HepG2 (cell line): ENCODE data around the gene C11orf54. TPM values are rescaled to one million over a fixed set of nuclear protein-coding genes. Genes with fewer than 3 reads are reported as not detected.
"Not testable (repeated sequence)": the region's sequence is repeated elsewhere in the genome, so short reads cannot be mapped to it uniquely, and the experiment has no call there.

Source experiments
- ATAC-seq: fragments of 200-7000 bp; cut with Tn5 transposase; 3 replicates; pipeline ENCODE4 v1.9.1; 2020; ENCODE audit warnings: mild to moderate bottlenecking, moderate library complexity
- BruUV-seq: library from RNA; stranded (reverse); fragments of 400-500 nt; replicated peaks from 2 replicates; lab custom pipeline; 2021; lab: Mats Ljungman, UMichigan
- CTCF ChIA-PET: fragments of 300-600 bp; formaldehyde crosslinking; extraction: SDS; loops from one replicate; lab custom pipeline; 2021; ENCODE audit warnings: low total read pairs, inconsistent platforms, low intra/inter-chr PET ratio; lab: Yijun Ruan, JAX
- POLR2A ChIA-PET: fragments of 350-600 bp; sonication (Branson Sonifier 250); formaldehyde crosslinking; loops from one replicate; lab custom pipeline; 2020; ENCODE audit warnings: antibody characterized with exemption, inconsistent platforms; lab: Yijun Ruan, JAX
- DNase-seq: peaks from one replicate; pipeline ENCODE4 v3.0.0-alpha.2; 2015; ENCODE audit warnings: low spot score
- FAIRE-seq: peaks from 3 replicates; lab custom pipeline; 2011; peaks lifted over from hg19 to GRCh38; lab: Jason Lieb, UNC
- H2AFZ ChIP-seq: one replicate; pipeline ENCODE4 v1.6.1; 2011; ENCODE audit warnings: low read length, inconsistent platforms
- H3K27ac ChIP-seq: fragments of 300-600 bp; 3 replicates; pipeline ENCODE4 v1.8.0; 2011; ENCODE audit warnings: mixed run types, mild to moderate bottlenecking, mixed read lengths, low read length, inconsistent platforms; ENCODE audit not compliant: insufficient read depth; ENCODE audit errors: extremely low read length
- H3K27me3 ChIP-seq, 2 experiments: fragments of 200-600 bp in 1 of 2; 2 replicates in 1 of 2; 3 replicates in 1 of 2; pipeline versions ENCODE4 v1.6.0 to v1.8.0; 2011; ENCODE audit warnings: low read length in 2 of 2, mild to moderate bottlenecking in 2 of 2, moderate library complexity in 2 of 2, inconsistent platforms in 1 of 2; ENCODE audit not compliant: insufficient read depth in 2 of 2, control insufficient read depth in 1 of 2
- H3K36me3 ChIP-seq, 2 experiments: fragments of 200-600 bp in 1 of 2; replicated peaks in 1 of 2; 2 replicates in 1 of 2; 3 replicates in 1 of 2; pipeline versions ENCODE4 v1.5.1 to v1.8.0; 2011; ENCODE audit warnings: low read length in 2 of 2, inconsistent platforms in 1 of 2; ENCODE audit not compliant: insufficient read depth in 2 of 2, control insufficient read depth in 1 of 2
- H3K4me1 ChIP-seq: 2 replicates; pipeline ENCODE4 v1.5.1; 2012; ENCODE audit warnings: low read length, inconsistent platforms; ENCODE audit not compliant: insufficient read depth
- H3K4me2 ChIP-seq: 2 replicates; pipeline ENCODE4 v1.6.0; 2011; ENCODE audit warnings: low read depth, low read length, inconsistent platforms
- H3K4me3 ChIP-seq, 3 experiments: fragments of 200-600 bp in 1 of 3; sonication (generic), shearing (Covaris generic) in 1 of 3; replicated peaks in 1 of 3; 2 replicates each; pipeline ENCODE4 v1.5.1; 2011 to 2016; ENCODE audit warnings: low read length in 3 of 3, inconsistent platforms in 2 of 3, low read depth in 2 of 3, mild to moderate bottlenecking in 2 of 3, control low read depth in 1 of 3, mixed read lengths in 1 of 3; ENCODE audit not compliant: insufficient read depth in 1 of 3
- H3K79me2 ChIP-seq: one replicate; pipeline ENCODE4 v1.6.1; 2011; ENCODE audit warnings: low read length, inconsistent platforms; ENCODE audit not compliant: insufficient read depth
- H3K9ac ChIP-seq: 2 replicates; pipeline ENCODE4 v1.6.0; 2011; ENCODE audit warnings: mild to moderate bottlenecking, low read depth, low read length, inconsistent platforms; ENCODE audit not compliant: insufficient read depth
- H3K9me3 ChIP-seq: 2 replicates; pipeline ENCODE4 v1.5.1; 2012; ENCODE audit warnings: mild to moderate bottlenecking, low read length
- H4K20me1 ChIP-seq: 2 replicates; pipeline ENCODE4 v1.6.0; 2011; ENCODE audit warnings: inconsistent platforms, mild to moderate bottlenecking, low read length, moderate library complexity; ENCODE audit not compliant: insufficient read depth
- ETV5 ChIP-seq: IDR thresholded peaks from 2 replicates; pipeline ENCODE4 v1.6.1; 2018; ENCODE audit warnings: missing biosample characterization, missing genetic modification reagents, inconsistent platforms, borderline replicate concordance
- FOXA1 ChIP-seq, 2 experiments: fragments of 450-650 bp in 1 of 2; sonication (generic) in 1 of 2; formaldehyde crosslinking in 1 of 2; IDR thresholded peaks; 2 replicates each; pipeline versions ENCODE4 v1.4.0 to v1.6.1; 2016 to 2020; ENCODE audit warnings: missing genetic modification reagents in 1 of 2
- HNF1A ChIP-seq, 2 experiments: sonication (generic) in 1 of 2; formaldehyde crosslinking in 1 of 2; IDR thresholded peaks; 2 replicates each; pipeline versions ENCODE4 v1.4.0 to v1.6.1; 2016 to 2020; ENCODE audit warnings: borderline replicate concordance in 1 of 2, low read depth in 1 of 2, mild to moderate bottlenecking in 1 of 2, missing genetic modification reagents in 1 of 2
- NR2F2 ChIP-seq: IDR thresholded peaks from 2 replicates; pipeline ENCODE4 v1.6.1; 2012; ENCODE audit warnings: low read depth, inconsistent platforms, borderline replicate concordance
- REST ChIP-seq, 2 experiments: IDR thresholded peaks; 2 replicates each; pipeline ENCODE4 v1.6.1; 2011 to 2012; ENCODE audit warnings: low read length in 2 of 2, borderline replicate concordance in 1 of 2, low read depth in 1 of 2, mild to moderate bottlenecking in 1 of 2, moderate library complexity in 1 of 2
- THAP11 ChIP-seq: IDR thresholded peaks from 2 replicates; pipeline ENCODE4 v1.6.1; 2016; ENCODE audit warnings: missing biosample characterization, missing genetic modification reagents
- ZNF605 ChIP-seq: sonication (generic); formaldehyde crosslinking; IDR thresholded peaks from 2 replicates; pipeline ENCODE4 v1.8.0; 2022; ENCODE audit warnings: mild to moderate bottlenecking, missing genetic modification reagents
- ZNF781 ChIP-seq: sonication (generic); formaldehyde crosslinking; IDR thresholded peaks from 2 replicates; pipeline ENCODE4 v1.5.1; 2020; ENCODE audit warnings: borderline replicate concordance, mild to moderate bottlenecking, missing genetic modification reagents; ENCODE audit errors: not compliant biosample characterization
- WGBS: methylation state at CpG from one replicate; pipeline ENCODE4 v1.1.6; 2017; ENCODE audit warnings: low lambda C conversion rate; 5-methylcytosine and 5-hydroxymethylcytosine counted together
- in situ Hi-C: cut with HindIII; loops from 2 replicates; pipeline ENCODE4 v1.10.0; 2017; ENCODE audit warnings: low pct_unique_long_range_greater_than_20kb; ENCODE audit not compliant: extremely low pct_ligation_motif_present
- intact Hi-C: fragments of 100-400 bp; cut with micrococcal nuclease; formaldehyde crosslinking; loops from one replicate; pipeline ENCODE4 v1.10.0; 2022; ENCODE audit not compliant: unreplicated experiment
- polyA plus RNA-seq, 8 experiments: library from polyadenylated mRNA; depleted of rRNA in 3 of 8; stranded (reverse) in 7 of 8; unstranded in 1 of 8; fragments of >200 nt; fragmentation: Illumina TruSeq in 4 of 8; extraction: Trizol in 4 of 8; gene quantifications; 2 replicates each; pipeline versions ENCODE4 v1.2.1 to v1.2.3, GENCODE V29; 2011 to 2016; ENCODE audit warnings: low read depth in 4 of 8, missing spikeins in 1 of 8, mixed read lengths in 1 of 8; ENCODE audit not compliant: insufficient read depth in 1 of 8
- total RNA-seq, 5 experiments: library from RNA; depleted of rRNA; stranded (reverse); fragments of >200 nt; fragmentation: Illumina TruSeq; extraction: Trizol; gene quantifications; 2 replicates each; pipeline ENCODE4 v1.2.3, GENCODE V29; 2016; ENCODE audit warnings: low read depth in 1 of 5
- TF ChIP-seq, protein P1 (sequence below): sonication (generic); formaldehyde crosslinking; IDR thresholded peaks from 2 replicates; pipeline ENCODE4 v1.4.0; 2020; ENCODE audit warnings: missing genetic modification reagents

C11orf54 gene
- total and polyA plus RNA-seq, 2 of the 13 experiments (the other 11 are each of a cell fraction or from before 2014, with no cell fraction given): 42.7 to 50.1 TPM

- TF ChIP-seq ZNF605 (CRISPR knock-in tag): 0 out of 2 replicates have a peak, but pooled peaks have one; percentile 0
Measured at GRCh38 chr11:93744669-93745004, 3.2 kb downstream of the C11orf54 start (continued).

GRCh38 chr11:93745005-93745755, 3.7 kb downstream of the C11orf54 start:
- intact Hi-C loops; H3K27me3 ChIP-seq; CTCF ChIA-PET; H3K9me3 ChIP-seq; in situ Hi-C loops; BruUV-seq; H4K20me1 ChIP-seq; H2AFZ ChIP-seq; H3K36me3 ChIP-seq; TF ChIP-seq FOXA1 (IDR thresholded peaks at IDR 0.05): not testable (repeated sequence)
- 0% methylated on average over 11 of the region's 12 CpGs for WGBS
- H3K4me2 ChIP-seq: peak overlapping the region; percentile 81
- peak; percentile 73 for DNase-seq
- FAIRE-seq: peak; percentile 46
- peak overlapping the region; percentile 69 for H3K9ac ChIP-seq
- ATAC-seq: peak; percentile 16
- H3K4me3 ChIP-seq: peak overlapping the region; percentile 32 to 60 (median 47)
- POLR2A ChIA-PET: interaction anchor here (0.7 to 1.5 kb wide), 3 partner anchors 9 to 41 kb away, joined by 3 to 16 read pairs (median 4); partner anchors contain the start of gene MED17
- H3K4me1 ChIP-seq: peaks cover 63% of the 10 kb centered on the region
- peaks cover 57% of the 10 kb centered on the region for H3K79me2 ChIP-seq
- peak overlapping the region; percentile 100 for H3K27ac ChIP-seq
- TF ChIP-seq ZNF781 (CRISPR knock-in tag) (peak; percentile 46), REST (IDR thresholded peaks at IDR 0.05; ENCODE audit: borderline replicate concordance in 1 of 2, low read depth in 1 of 2, low read length in 2 of 2) (0 out of 4 replicates have a peak, but pooled peaks of 1 of the 2 experiments have one; percentile 0), FOXA1 (CRISPR knock-in tag; IDR thresholded peaks at IDR 0.05) (peak; percentile 88), NR2F2 (peak; percentile 30; the same call in 1 of the 2 replicates), THAP11 (CRISPR knock-in tag) (peak; percentile 47; the same call in 1 of the 2 replicates), ETV5 (CRISPR knock-in tag) (peak; percentile 61; the same call in 1 of the 2 replicates), HNF1A (IDR thresholded peaks at IDR 0.05; ENCODE audit: low read depth) (peak; percentile 90), HNF1A (CRISPR knock-in tag; IDR thresholded peaks at IDR 0.05; ENCODE audit: borderline replicate concordance) (peak; percentile 97)
- TF ChIP-seq, protein P1, sequence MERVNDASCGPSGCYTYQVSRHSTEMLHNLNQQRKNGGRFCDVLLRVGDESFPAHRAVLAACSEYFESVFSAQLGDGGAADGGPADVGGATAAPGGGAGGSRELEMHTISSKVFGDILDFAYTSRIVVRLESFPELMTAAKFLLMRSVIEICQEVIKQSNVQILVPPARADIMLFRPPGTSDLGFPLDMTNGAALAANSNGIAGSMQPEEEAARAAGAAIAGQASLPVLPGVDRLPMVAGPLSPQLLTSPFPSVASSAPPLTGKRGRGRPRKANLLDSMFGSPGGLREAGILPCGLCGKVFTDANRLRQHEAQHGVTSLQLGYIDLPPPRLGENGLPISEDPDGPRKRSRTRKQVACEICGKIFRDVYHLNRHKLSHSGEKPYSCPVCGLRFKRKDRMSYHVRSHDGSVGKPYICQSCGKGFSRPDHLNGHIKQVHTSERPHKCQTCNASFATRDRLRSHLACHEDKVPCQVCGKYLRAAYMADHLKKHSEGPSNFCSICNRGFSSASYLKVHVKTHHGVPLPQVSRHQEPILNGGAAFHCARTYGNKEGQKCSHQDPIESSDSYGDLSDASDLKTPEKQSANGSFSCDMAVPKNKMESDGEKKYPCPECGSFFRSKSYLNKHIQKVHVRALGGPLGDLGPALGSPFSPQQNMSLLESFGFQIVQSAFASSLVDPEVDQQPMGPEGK: peak; percentile 61
